Ascending aorta (tissue), 2 donors: ENCODE measurements around the gene AKAP14. TPM values are rescaled to one million over a fixed set of nuclear protein-coding genes. Genes with fewer than 3 reads are reported as not detected.
A peak's percentile ranks its signal among the peaks of the same experiment; 100 is the strongest.
"Not testable (repeated sequence)": the region's sequence is repeated elsewhere in the genome, so short reads cannot be mapped to it uniquely, and the experiment has no call there.

Experiments
- DNase-seq, 2 donors: peaks; one replicate each; pipeline ENCODE4 v3.0.0-alpha.2; 2019; ENCODE audit warnings: low spot score in 2 of 2
- H3K27ac ChIP-seq, 2 donors: fragments of 200-600 bp; sonication (generic); one replicate each; pipeline ENCODE4 v1.5.1; 2016 to 2017; ENCODE audit warnings: mild to moderate bottlenecking in 1 of 2
- H3K27me3 ChIP-seq: fragments of 200-600 bp; sonication (generic); one replicate; pipeline ENCODE4 v1.5.1; 2017
- H3K36me3 ChIP-seq, 2 donors: fragments of 200-600 bp; sonication (generic); one replicate each; pipeline ENCODE4 v1.5.1; 2016
- H3K4me1 ChIP-seq, 2 donors: fragments of 200-600 bp; sonication (generic); one replicate each; pipeline ENCODE4 v1.5.1; 2016 to 2017; ENCODE audit warnings: mild to moderate bottlenecking in 1 of 2
- H3K4me3 ChIP-seq, 2 donors: fragments of 200-600 bp; sonication (generic); one replicate each; pipeline ENCODE4 v1.5.1; 2016 to 2017; ENCODE audit warnings: mild to moderate bottlenecking in 1 of 2
- H3K9me3 ChIP-seq, 2 donors: fragments of 200-600 bp; sonication (generic); one replicate each; pipeline ENCODE4 v1.5.1; 2016
- CTCF ChIP-seq, 3 experiments: fragments of 200-600 bp in 2 of 3; fragments of 450-650 bp in 1 of 3; sonication (generic) in 2 of 3; IDR thresholded peaks; one replicate each; pipeline ENCODE4 v1.5.1; 2016 to 2019; ENCODE audit warnings: antibody characterized with exemption in 3 of 3, mild to moderate bottlenecking in 1 of 3, moderate library complexity in 1 of 3
- intact Hi-C: fragments of 100-400 bp; cut with DNase I; formaldehyde crosslinking; loops from one replicate; pipeline ENCODE4 v1.15.1; 2023
- total RNA-seq: library from RNA; depleted of rRNA; stranded (reverse); fragments of >200 nt; gene quantifications from one replicate; pipeline ENCODE4 v1.1.0, GENCODE V29; 2016

The AKAP14 gene
- total RNA-seq, 1 donor from 2014 or later: not detected

- intact Hi-C loops: loop anchor here (5.0 to 10.0 kb wide), 3 partner anchors 71 to 368 kb away; partner anchors contain the start of genes NDUFA1, RNF113A, RPL39 and UBE2A
- Histone ChIP-seq H3K27ac (peak overlapping the region; percentile 89 to 91), H3K36me3 (no peaks in the 10 kb centered on the region), H3K27me3 (no peaks in the 10 kb centered on the region), H3K9me3 (no peaks in the 10 kb centered on the region), H3K4me1 (peaks cover 0 to 5% of the 10 kb centered on the region in 2 donors), H3K4me3 (peak overlapping the region; percentile 70 to 74)
- no peak for TF ChIP-seq CTCF (IDR thresholded peaks at IDR 0.05)
- DNase-seq: no peak
Measured at GRCh38 chrX:119942831-119943184, 47.1 kb downstream of the AKAP14 start.

GRCh38 chrX:119943185-119943988, 47.7 kb downstream of the AKAP14 start, which contains the start of gene NKAP:
TSS of gene NKAP (minus strand) at chrX:119943751. CDS start at chrX:119943605, 146 bp downstream.
- H3K9me3 ChIP-seq: no peaks in the 10 kb centered on the region
- DNase-seq: peak; percentile 31 to 89
- no peaks in the 10 kb centered on the region for H3K27me3 ChIP-seq
- H3K4me1 ChIP-seq: peaks cover 0 to 5% of the 10 kb centered on the region in 2 donors
- no peaks in the 10 kb centered on the region for H3K36me3 ChIP-seq
- H3K27ac ChIP-seq: peak within 1 kb of the TSS; percentile 89 to 91
- peak within 1 kb of the TSS; percentile 70 to 74 for H3K4me3 ChIP-seq
- TF ChIP-seq CTCF (IDR thresholded peaks at IDR 0.05): no peak
- intact Hi-C loops: loop anchor here (5.0 to 10.0 kb wide), 3 partner anchors 71 to 369 kb away; partner anchors contain the start of genes NDUFA1, RNF113A, RPL39 and UBE2A

- DNase-seq: no peak
- Histone ChIP-seq H3K27ac (no peak overlapping the region), H3K9me3 (no peaks in the 10 kb centered on the region), H3K27me3 (no peaks in the 10 kb centered on the region), H3K36me3 (no peaks in the 10 kb centered on the region), H3K4me1 (peaks cover 0 to 5% of the 10 kb centered on the region in 2 donors), H3K4me3 (no peak overlapping the region)
- TF ChIP-seq CTCF (IDR thresholded peaks at IDR 0.05): no peak
- intact Hi-C loops: loop anchor here (2.0 to 10.0 kb wide), 2 partner anchors 305 to 371 kb away; partner anchors contain the start of genes UBE2A and ZBTB33
Measured at GRCh38 chrX:119945481-119945880, 49.8 kb downstream of the AKAP14 start.

- H3K27ac ChIP-seq: no peak overlapping the region
- no peaks in the 10 kb centered on the region for H3K27me3 ChIP-seq
- no peaks in the 10 kb centered on the region for H3K4me1 ChIP-seq
- no peak overlapping the region for H3K4me3 ChIP-seq
- DNase-seq: no peak
- no peaks in the 10 kb centered on the region for H3K9me3 ChIP-seq
- H3K36me3 ChIP-seq: no peaks in the 10 kb centered on the region
- TF ChIP-seq CTCF (IDR thresholded peaks at IDR 0.05): no peak
- intact Hi-C loops: loop anchor here (10.0 kb wide), 1 partner anchor 374 kb away; the partner anchor contains the start of gene UBE2A
Measured at GRCh38 chrX:119948381-119948780, 52.7 kb downstream of the AKAP14 start.

GRCh38 chrX:119954374-119954773, 58.7 kb downstream of the AKAP14 start:
- intact Hi-C loops: no loop called here
- H3K4me3 ChIP-seq: no peak overlapping the region
- DNase-seq: no peak
- no peaks in the 10 kb centered on the region for H3K27me3 ChIP-seq
- no peaks in the 10 kb centered on the region for H3K9me3 ChIP-seq
- no peaks in the 10 kb centered on the region for H3K4me1 ChIP-seq
- H3K36me3 ChIP-seq: no peaks in the 10 kb centered on the region
- no peak for TF ChIP-seq CTCF (IDR thresholded peaks at IDR 0.05)
- H3K27ac ChIP-seq: no peak overlapping the region

- H3K4me1 ChIP-seq, intact Hi-C loops, H3K4me3 ChIP-seq, DNase-seq, H3K27ac ChIP-seq, H3K36me3 ChIP-seq, H3K27me3 ChIP-seq, H3K9me3 ChIP-seq: not testable (repeated sequence)
Measured at GRCh38 chrX:119955807-119956570, 60.3 kb downstream of the AKAP14 start.
